ENCODE results near the gene TNPO2. TPM values are rescaled to one million over a fixed set of nuclear protein-coding genes. Genes with fewer than 3 reads are reported as not detected.

The TNPO2 gene
- total and polyA plus RNA-seq, 2 of the 13 experiments (the other 11 are each of a cell fraction or from before 2014, with no cell fraction given): 31.7 to 61.0 TPM

DNA sequence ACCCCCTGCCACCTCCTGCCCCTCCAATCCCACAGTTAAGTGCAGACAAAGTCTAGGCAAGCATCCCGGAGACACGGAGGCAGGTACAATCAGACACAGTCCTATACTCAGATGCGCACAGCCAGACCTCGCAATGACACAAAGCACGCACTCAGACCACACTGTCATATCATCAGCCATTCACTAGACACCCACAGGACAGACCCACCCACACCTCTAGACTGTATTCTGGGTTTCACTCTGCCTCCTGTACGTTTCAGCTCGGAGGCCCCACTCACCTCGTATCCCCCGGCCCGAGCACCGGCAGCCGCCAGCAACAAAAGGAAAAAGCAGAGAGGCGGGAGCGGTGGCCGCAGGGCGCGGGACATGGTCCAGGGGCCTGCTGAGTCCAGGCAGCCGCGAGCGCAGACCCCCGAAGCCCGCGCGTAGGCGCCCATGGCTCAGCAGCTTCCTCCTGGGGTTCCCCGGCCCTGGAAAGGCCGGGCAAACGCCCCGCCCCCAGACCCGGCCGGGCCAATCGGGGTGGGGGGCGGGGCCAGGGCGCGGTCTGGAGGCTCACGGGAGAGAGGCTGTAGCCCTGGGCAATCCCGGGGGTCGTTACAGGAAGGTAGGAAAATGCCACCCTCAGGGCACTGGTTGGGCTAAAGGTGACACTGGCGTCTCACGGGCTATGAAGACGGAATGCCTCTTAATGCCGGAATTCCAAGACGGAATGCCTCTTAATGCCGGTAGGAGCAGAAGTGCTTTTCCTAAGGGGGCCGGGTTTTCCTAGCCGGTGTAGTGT lies 57.3 kb downstream of the TNPO2 start, which contains the start of the genes MAN2B1 and WDR83 (continued):
- TF ChIP-seq, protein P1, sequence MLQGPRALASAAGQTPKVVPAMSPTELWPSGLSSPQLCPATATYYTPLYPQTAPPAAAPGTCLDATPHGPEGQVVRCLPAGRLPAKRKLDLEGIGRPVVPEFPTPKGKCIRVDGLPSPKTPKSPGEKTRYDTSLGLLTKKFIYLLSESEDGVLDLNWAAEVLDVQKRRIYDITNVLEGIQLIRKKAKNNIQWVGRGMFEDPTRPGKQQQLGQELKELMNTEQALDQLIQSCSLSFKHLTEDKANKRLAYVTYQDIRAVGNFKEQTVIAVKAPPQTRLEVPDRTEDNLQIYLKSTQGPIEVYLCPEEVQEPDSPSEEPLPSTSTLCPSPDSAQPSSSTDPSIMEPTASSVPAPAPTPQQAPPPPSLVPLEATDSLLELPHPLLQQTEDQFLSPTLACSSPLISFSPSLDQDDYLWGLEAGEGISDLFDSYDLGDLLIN (CRISPR knock-in tag; IDR thresholded peaks at IDR 0.05; ENCODE audit: borderline replicate concordance): no peak
- TF ChIP-seq SP1 (IDR thresholded peaks at IDR 0.05): no peak
- TF ChIP-seq SP1 (CRISPR knock-in tag; IDR thresholded peaks at IDR 0.05): peak; percentile 73
- TF ChIP-seq, protein P2, sequence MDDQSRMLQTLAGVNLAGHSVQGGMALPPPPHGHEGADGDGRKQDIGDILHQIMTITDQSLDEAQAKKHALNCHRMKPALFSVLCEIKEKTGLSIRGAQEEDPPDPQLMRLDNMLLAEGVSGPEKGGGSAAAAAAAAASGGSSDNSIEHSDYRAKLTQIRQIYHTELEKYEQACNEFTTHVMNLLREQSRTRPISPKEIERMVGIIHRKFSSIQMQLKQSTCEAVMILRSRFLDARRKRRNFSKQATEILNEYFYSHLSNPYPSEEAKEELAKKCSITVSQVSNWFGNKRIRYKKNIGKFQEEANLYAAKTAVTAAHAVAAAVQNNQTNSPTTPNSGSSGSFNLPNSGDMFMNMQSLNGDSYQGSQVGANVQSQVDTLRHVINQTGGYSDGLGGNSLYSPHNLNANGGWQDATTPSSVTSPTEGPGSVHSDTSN (CRISPR knock-in tag; IDR thresholded peaks at IDR 0.05; ENCODE audit: borderline replicate concordance): no peak
- TF ChIP-seq ZC3H13 (CRISPR knock-in tag; IDR thresholded peaks at IDR 0.05): no peak
- TF ChIP-seq EED (CRISPR knock-in tag; IDR thresholded peaks at IDR 0.05): no peak
- peak; percentile 52; the same call in 1 of the 2 replicates for TF ChIP-seq TAF1 (CRISPR knock-in tag; IDR thresholded peaks at IDR 0.05)
- no peak for TF ChIP-seq RCOR2 (CRISPR knock-in tag; IDR thresholded peaks at IDR 0.05)
- TF ChIP-seq PAF1 (CRISPR knock-in tag; IDR thresholded peaks at IDR 0.05): no peak
- TF ChIP-seq, protein P3, sequence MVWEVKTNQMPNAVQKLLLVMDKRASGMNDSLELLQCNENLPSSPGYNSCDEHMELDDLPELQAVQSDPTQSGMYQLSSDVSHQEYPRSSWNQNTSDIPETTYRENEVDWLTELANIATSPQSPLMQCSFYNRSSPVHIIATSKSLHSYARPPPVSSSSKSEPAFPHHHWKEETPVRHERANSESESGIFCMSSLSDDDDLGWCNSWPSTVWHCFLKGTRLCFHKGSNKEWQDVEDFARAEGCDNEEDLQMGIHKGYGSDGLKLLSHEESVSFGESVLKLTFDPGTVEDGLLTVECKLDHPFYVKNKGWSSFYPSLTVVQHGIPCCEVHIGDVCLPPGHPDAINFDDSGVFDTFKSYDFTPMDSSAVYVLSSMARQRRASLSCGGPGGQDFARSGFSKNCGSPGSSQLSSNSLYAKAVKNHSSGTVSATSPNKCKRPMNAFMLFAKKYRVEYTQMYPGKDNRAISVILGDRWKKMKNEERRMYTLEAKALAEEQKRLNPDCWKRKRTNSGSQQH (CRISPR knock-in tag; IDR thresholded peaks at IDR 0.05; ENCODE audit: low read depth): no peak
- TF ChIP-seq, protein P4, sequence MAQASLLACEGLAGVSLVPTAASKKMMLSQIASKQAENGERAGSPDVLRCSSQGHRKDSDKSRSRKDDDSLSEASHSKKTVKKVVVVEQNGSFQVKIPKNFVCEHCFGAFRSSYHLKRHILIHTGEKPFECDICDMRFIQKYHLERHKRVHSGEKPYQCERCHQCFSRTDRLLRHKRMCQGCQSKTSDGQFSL (CRISPR knock-in tag; IDR thresholded peaks at IDR 0.05): no peak
- TF ChIP-seq, protein P5, sequence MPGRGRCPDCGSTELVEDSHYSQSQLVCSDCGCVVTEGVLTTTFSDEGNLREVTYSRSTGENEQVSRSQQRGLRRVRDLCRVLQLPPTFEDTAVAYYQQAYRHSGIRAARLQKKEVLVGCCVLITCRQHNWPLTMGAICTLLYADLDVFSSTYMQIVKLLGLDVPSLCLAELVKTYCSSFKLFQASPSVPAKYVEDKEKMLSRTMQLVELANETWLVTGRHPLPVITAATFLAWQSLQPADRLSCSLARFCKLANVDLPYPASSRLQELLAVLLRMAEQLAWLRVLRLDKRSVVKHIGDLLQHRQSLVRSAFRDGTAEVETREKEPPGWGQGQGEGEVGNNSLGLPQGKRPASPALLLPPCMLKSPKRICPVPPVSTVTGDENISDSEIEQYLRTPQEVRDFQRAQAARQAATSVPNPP (CRISPR knock-in tag; IDR thresholded peaks at IDR 0.05): no peak
- TF ChIP-seq, protein P6, sequence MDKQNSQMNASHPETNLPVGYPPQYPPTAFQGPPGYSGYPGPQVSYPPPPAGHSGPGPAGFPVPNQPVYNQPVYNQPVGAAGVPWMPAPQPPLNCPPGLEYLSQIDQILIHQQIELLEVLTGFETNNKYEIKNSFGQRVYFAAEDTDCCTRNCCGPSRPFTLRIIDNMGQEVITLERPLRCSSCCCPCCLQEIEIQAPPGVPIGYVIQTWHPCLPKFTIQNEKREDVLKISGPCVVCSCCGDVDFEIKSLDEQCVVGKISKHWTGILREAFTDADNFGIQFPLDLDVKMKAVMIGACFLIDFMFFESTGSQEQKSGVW (CRISPR knock-in tag; IDR thresholded peaks at IDR 0.05; ENCODE audit: borderline replicate concordance): no peak
- TF ChIP-seq ZSCAN12 (CRISPR knock-in tag; IDR thresholded peaks at IDR 0.05): no peak
- TF ChIP-seq ZNF598 (CRISPR knock-in tag; IDR thresholded peaks at IDR 0.05; ENCODE audit: borderline replicate concordance): 0 out of 2 replicates have a peak, but pooled peaks have one; percentile 41
- no peak for TF ChIP-seq EHMT2 (IDR thresholded peaks at IDR 0.05; ENCODE audit: borderline replicate concordance, low read depth, low read length)
- TF ChIP-seq, protein P7, sequence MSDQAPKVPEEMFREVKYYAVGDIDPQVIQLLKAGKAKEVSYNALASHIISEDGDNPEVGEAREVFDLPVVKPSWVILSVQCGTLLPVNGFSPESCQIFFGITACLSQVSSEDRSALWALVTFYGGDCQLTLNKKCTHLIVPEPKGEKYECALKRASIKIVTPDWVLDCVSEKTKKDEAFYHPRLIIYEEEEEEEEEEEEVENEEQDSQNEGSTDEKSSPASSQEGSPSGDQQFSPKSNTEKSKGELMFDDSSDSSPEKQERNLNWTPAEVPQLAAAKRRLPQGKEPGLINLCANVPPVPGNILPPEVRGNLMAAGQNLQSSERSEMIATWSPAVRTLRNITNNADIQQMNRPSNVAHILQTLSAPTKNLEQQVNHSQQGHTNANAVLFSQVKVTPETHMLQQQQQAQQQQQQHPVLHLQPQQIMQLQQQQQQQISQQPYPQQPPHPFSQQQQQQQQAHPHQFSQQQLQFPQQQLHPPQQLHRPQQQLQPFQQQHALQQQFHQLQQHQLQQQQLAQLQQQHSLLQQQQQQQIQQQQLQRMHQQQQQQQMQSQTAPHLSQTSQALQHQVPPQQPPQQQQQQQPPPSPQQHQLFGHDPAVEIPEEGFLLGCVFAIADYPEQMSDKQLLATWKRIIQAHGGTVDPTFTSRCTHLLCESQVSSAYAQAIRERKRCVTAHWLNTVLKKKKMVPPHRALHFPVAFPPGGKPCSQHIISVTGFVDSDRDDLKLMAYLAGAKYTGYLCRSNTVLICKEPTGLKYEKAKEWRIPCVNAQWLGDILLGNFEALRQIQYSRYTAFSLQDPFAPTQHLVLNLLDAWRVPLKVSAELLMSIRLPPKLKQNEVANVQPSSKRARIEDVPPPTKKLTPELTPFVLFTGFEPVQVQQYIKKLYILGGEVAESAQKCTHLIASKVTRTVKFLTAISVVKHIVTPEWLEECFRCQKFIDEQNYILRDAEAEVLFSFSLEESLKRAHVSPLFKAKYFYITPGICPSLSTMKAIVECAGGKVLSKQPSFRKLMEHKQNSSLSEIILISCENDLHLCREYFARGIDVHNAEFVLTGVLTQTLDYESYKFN (CRISPR knock-in tag; conservative IDR thresholded peaks at IDR 0.05): no peak; the same call in 1 of the 2 replicates
- no peak for TF ChIP-seq HNF4G (IDR thresholded peaks at IDR 0.05; ENCODE audit: borderline replicate concordance, low read depth, low read length)
- TF ChIP-seq HNF4G (CRISPR knock-in tag; IDR thresholded peaks at IDR 0.05; ENCODE audit: borderline replicate concordance, low read depth): 0 out of 2 replicates have a peak, but pooled peaks have one; percentile 18
- TF ChIP-seq ZNF564 (CRISPR knock-in tag; IDR thresholded peaks at IDR 0.05): no peak
